Stomach smooth muscle (tissue), 2 donors: ENCODE data around the gene ASXL1.

Experiments
- H3K27ac ChIP-seq: one replicate; pipeline ENCODE4 v1.7.0; 2013; ENCODE audit warnings: mild to moderate bottlenecking, low read length, inconsistent platforms
- H3K27me3 ChIP-seq, 2 donors: one replicate each; pipeline ENCODE4 v1.7.0; 2013; ENCODE audit warnings: low read length in 2 of 2; ENCODE audit not compliant: insufficient read depth in 2 of 2, control insufficient read depth in 1 of 2
- H3K36me3 ChIP-seq, 2 donors: one replicate each; pipeline ENCODE4 v1.7.0; 2013; ENCODE audit warnings: low read length in 2 of 2; ENCODE audit not compliant: control insufficient read depth in 2 of 2, insufficient read depth in 2 of 2
- H3K4me1 ChIP-seq: one replicate; pipeline ENCODE4 v1.7.0; 2013; ENCODE audit warnings: low read length; ENCODE audit not compliant: control insufficient read depth, insufficient read depth
- H3K4me3 ChIP-seq, 2 donors: one replicate each; pipeline ENCODE4 v1.7.0; 2013; ENCODE audit warnings: low read length in 2 of 2
- H3K9ac ChIP-seq, 2 donors: one replicate each; pipeline ENCODE4 v1.7.0; 2013; ENCODE audit warnings: low read length in 2 of 2, mild to moderate bottlenecking in 1 of 2
- H3K9me3 ChIP-seq, 2 donors: one replicate each; pipeline ENCODE4 v1.7.0; 2013; ENCODE audit warnings: low read length in 2 of 2; ENCODE audit not compliant: control insufficient read depth in 2 of 2
- donor health status: healthy.
- donor health status: Pancreatic carcinoma.

The ASXL1 gene

GRCh38 chr20:32479012-32479411 lies 120.9 kb downstream of the ASXL1 start:
- Histone ChIP-seq H3K36me3 (no peaks in the 10 kb centered on the region), H3K9ac (no peak overlapping the region), H3K4me3 (no peak overlapping the region), H3K27ac (no peak overlapping the region), H3K9me3 (no peaks in the 10 kb centered on the region), H3K27me3 (no peaks in the 10 kb centered on the region), H3K4me1 (peaks cover 75% of the 10 kb centered on the region)

GRCh38 chr20:32479697-32480171 lies 121.6 kb downstream of the ASXL1 start:
- Histone ChIP-seq H3K9me3 (no peaks in the 10 kb centered on the region), H3K4me3 (no peak overlapping the region), H3K4me1 (peaks cover 72% of the 10 kb centered on the region), H3K9ac (no peak overlapping the region), H3K27me3 (no peaks in the 10 kb centered on the region), H3K36me3 (no peaks in the 10 kb centered on the region), H3K27ac (no peak overlapping the region)

- Histone ChIP-seq H3K36me3 (no peaks in the 10 kb centered on the region), H3K9me3 (no peaks in the 10 kb centered on the region), H3K4me1 (peaks cover 70% of the 10 kb centered on the region), H3K9ac (peak overlapping the region in 1 of 2 donors; percentile 66), H3K27ac (peak overlapping the region; percentile 56), H3K4me3 (peak overlapping the region; percentile 21 to 44), H3K27me3 (no peaks in the 10 kb centered on the region)
These were observed 122.5 kb downstream of the ASXL1 start for GRCh38 chr20:32480371-32481241.

GRCh38 chr20:32481311-32482142 lies 123.4 kb downstream of the ASXL1 start:
- Histone ChIP-seq H3K9me3 (no peaks in the 10 kb centered on the region), H3K27me3 (no peaks in the 10 kb centered on the region), H3K27ac (peak overlapping the region; percentile 56), H3K4me3 (peak overlapping the region; percentile 62 to 79), H3K4me1 (peaks cover 60% of the 10 kb centered on the region), H3K36me3 (no peaks in the 10 kb centered on the region), H3K9ac (peak overlapping the region; percentile 62 to 66)

GRCh38 chr20:32482143-32482441 lies 124.0 kb downstream of the ASXL1 start:
- H3K27me3 ChIP-seq: no peaks in the 10 kb centered on the region
- no peaks in the 10 kb centered on the region for H3K36me3 ChIP-seq
- H3K27ac ChIP-seq: peak overlapping the region; percentile 56
- H3K9ac ChIP-seq: peak overlapping the region; percentile 62 to 68
- H3K4me3 ChIP-seq: peak overlapping the region; percentile 62 to 79
- H3K9me3 ChIP-seq: no peaks in the 10 kb centered on the region
- H3K4me1 ChIP-seq: peaks cover 55% of the 10 kb centered on the region

DNA sequence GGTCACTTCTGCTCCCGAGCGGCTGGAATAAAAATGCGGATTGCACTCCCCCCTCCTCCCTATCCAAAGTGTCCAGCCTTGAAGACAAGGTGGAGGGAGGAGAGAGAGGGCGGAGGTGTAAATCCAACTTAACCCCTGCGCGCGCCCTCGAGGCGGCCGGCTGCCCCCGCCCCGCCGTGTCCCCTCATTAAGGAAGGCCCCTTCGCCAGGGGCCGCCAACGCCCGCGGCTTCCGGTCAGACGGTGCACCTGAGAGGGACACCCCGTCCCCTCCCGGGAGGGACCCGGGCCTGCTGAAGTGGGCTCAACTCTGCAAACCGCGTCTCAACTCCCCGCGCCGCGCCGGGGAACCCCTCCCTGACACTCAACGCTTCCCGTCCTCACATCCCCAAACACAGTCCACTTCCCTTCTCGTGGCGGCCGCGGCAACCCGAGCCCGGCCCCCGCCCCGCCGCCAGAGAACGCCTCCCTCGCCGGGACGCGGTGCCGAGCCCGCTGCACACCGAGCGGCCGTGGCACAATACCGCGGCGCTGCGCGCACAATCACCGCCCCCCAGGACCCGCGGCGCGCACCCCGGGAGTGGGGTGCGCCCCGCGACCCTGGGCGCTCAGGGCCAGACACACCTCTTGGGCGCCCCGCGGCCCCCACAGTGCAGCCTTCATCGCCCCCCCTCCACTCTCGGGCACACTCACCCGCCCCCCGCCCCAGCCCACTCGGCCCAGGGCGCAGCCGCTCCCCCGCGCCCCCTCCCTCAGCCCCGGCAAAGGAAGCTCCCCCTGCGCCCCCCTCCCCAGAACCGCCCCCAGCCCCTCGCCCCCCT lies 124.5 kb downstream of the ASXL1 start:
- H3K4me1 ChIP-seq: peaks cover 50% of the 10 kb centered on the region
- H3K27me3 ChIP-seq: no peaks in the 10 kb centered on the region
- H3K9ac ChIP-seq: peak overlapping the region; percentile 62 to 68
- no peaks in the 10 kb centered on the region for H3K9me3 ChIP-seq
- H3K4me3 ChIP-seq: peak overlapping the region; percentile 62 to 79
- H3K36me3 ChIP-seq: no peaks in the 10 kb centered on the region
- H3K27ac ChIP-seq: peak overlapping the region; percentile 56

GRCh38 chr20:32483351-32484224 lies 125.5 kb downstream of the ASXL1 start:
- Histone ChIP-seq H3K27ac (peak overlapping the region; percentile 49), H3K4me3 (peak overlapping the region; percentile 66 to 75), H3K9me3 (no peaks in the 10 kb centered on the region), H3K36me3 (no peaks in the 10 kb centered on the region), H3K4me1 (peaks cover 45% of the 10 kb centered on the region), H3K27me3 (no peaks in the 10 kb centered on the region), H3K9ac (peak overlapping the region; percentile 21 to 53)

GRCh38 chr20:32484225-32484957 lies 126.3 kb downstream of the ASXL1 start:
- peak overlapping the region; percentile 71 to 75 for H3K4me3 ChIP-seq
- H3K27me3 ChIP-seq: no peaks in the 10 kb centered on the region
- no peaks in the 10 kb centered on the region for H3K9me3 ChIP-seq
- peak overlapping the region; percentile 49 for H3K27ac ChIP-seq
- no peaks in the 10 kb centered on the region for H3K36me3 ChIP-seq
- peak overlapping the region in 1 of 2 donors; percentile 53 for H3K9ac ChIP-seq
- H3K4me1 ChIP-seq: peaks cover 42% of the 10 kb centered on the region

DNA sequence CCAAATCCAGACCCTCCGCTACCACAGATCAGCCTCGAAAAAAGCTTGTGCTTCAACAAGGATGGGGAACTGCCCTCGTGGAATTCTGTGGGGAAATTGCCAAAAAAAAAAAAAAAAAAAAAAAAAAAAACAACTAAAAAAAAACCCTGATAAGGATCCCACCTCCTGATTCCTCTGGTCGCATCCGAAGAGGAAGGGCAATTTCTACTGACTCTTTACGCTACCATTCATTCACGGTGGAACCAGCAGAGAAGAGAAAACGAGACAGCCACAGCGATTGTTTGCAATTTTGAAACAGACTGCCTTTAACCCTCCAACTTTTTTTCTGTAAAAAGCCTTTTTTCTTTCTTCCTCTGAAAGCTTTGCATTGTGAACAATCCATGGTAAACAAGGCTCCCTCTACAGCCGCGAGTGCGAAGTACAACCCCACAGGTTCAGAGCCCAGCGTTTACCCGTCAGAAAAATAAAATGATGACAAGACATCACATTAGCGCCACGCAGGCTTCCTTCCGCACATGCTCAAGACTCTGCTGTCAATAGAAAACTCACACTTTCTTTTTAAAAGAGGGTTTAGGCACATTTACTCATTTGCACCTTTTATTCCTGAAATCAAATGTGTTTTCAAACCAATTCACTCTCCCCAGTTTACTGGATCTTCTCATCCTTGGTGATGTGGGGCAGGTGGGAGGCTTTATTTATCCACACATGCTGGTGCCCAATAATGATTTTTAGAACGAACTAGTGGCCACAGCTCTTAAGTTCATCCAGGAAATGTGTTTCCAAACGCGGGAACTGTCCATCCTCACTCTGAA lies 127.0 kb downstream of the ASXL1 start:
- Histone ChIP-seq H3K9ac (peak overlapping the region in 1 of 2 donors; percentile 44), H3K4me3 (peak overlapping the region; percentile 71 to 75), H3K9me3 (no peaks in the 10 kb centered on the region), H3K4me1 (peaks cover 36% of the 10 kb centered on the region), H3K27me3 (no peaks in the 10 kb centered on the region), H3K36me3 (no peaks in the 10 kb centered on the region), H3K27ac (peak overlapping the region; percentile 31)
